Central memory CD8-positive, alpha-beta T cell (primary cell): Measurements from ENCODE around the gene PTK6.

Experiments
- ATAC-seq: fragments of 150-1000 bp; cut with Tn5 transposase; replicated peaks from 2 replicates; pipeline ENCODE4 v1.10.0; 2022; ENCODE audit warnings: mild to moderate bottlenecking, moderate FRiP score, moderate number of reproducible peaks; ENCODE audit not compliant: poor library complexity, severe bottlenecking; ENCODE audit errors: extremely low read depth
- DNase-seq, 2 donors: peaks; one replicate each; pipeline ENCODE4 v3.0.0; 2021; ENCODE audit warnings: low spot score in 2 of 2
- H3K27ac Mint-ChIP-seq: one replicate; pipeline ENCODE4 v1.8.0; 2022; ENCODE audit warnings: low read depth, mild to moderate bottlenecking, moderate library complexity, mixed read lengths
- H3K27me3 Mint-ChIP-seq: one replicate; pipeline ENCODE4 v1.8.0; 2022; ENCODE audit warnings: mixed read lengths
- H3K36me3 Mint-ChIP-seq: one replicate; pipeline ENCODE4 v1.8.0; 2022; ENCODE audit warnings: mild to moderate bottlenecking, moderate library complexity, mixed read lengths; ENCODE audit not compliant: insufficient read depth
- H3K4me1 Mint-ChIP-seq: one replicate; pipeline ENCODE4 v1.8.0; 2022; ENCODE audit warnings: mixed read lengths
- H3K4me3 Mint-ChIP-seq: one replicate; pipeline ENCODE4 v1.8.0; 2022; ENCODE audit warnings: mild to moderate bottlenecking, moderate library complexity, mixed read lengths
- H3K9me3 Mint-ChIP-seq: one replicate; pipeline ENCODE4 v1.8.0; 2022; ENCODE audit warnings: mixed read lengths

PTK6 gene

DNA sequence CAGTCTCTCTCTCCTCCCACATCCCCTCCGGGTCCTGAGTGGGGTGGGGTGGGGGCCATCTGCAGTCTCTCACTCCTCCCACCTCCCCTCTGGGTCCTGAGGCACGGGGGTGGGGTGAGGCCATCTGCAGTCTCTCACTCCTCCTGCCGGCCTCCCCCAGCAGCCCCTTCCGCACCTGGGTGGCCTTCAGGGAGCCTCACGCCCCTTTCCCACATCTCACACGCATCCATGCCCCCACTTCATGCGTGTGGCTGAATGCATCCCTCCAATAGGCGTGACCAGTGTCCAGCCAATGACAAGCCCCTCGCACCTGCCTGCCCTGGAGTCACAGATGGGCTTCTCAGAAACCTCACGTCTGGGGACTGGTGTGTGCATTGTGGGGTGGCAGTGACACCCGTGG is 11.4 kb upstream of the PTK6 start:
- ATAC-seq (no peak), DNase-seq (no peak)
- Mint-ChIP-seq H3K27ac (no peak overlapping the region), H3K36me3 (peaks cover 7% of the 10 kb centered on the region), H3K27me3 (peaks cover 22% of the 10 kb centered on the region), H3K4me1 (peaks cover 18% of the 10 kb centered on the region), H3K9me3 (no peaks in the 10 kb centered on the region), H3K4me3 (no peak overlapping the region)

DNA sequence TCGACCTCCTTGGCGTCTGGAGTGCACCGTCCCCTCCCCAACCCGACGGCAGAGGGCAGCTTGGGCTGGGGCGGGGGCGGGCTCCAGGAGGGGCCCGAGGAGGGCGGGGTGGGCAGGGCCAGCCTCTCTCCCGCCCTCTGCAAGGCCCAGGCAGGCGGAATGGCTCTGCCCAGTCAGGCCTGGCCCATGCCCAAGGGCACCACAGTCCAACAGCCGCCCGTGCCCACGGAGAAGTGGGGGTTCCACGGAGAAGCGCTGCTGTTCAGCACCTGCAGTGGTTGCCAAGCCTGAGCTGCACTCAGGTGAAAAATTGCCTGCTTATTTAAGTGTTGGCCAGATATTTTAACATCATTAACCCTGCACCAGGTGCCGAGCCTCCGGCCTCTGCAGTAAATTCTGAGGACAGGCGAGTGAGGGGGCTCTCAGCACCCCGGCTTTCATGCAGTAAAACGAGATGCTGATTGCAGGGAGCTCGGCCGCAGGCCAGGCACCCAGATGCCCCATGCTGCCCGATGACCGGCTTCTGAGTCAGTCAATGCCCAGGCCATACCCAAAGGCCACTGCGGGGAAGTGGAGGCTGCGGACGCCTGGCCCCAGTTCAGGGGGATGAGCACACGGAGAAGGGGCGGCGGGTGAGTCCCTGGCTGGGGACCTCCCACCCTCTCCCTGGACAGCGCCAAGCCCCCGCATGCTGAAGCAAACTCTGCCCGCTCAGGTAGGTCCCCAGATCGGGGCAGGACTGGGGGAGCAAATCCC is 10.7 kb upstream of the PTK6 start, which contains the start of gene SRMS:
Gene SRMS (minus strand): TSS at position 25 of the 756 bp plus-strand sequence. CDS start 286 bp downstream, outside the sequence.
- peaks cover 22% of the 10 kb centered on the region for H3K27me3 Mint-ChIP-seq
- no peak for DNase-seq
- H3K36me3 Mint-ChIP-seq, result peaks cover 3% of the 10 kb centered on the region
- no peaks in the 10 kb centered on the region for H3K9me3 Mint-ChIP-seq
- H3K27ac Mint-ChIP-seq, result no peak within 1 kb of the TSS
- peaks cover 15% of the 10 kb centered on the region for H3K4me1 Mint-ChIP-seq
- no peak for ATAC-seq
- no peak within 1 kb of the TSS for H3K4me3 Mint-ChIP-seq

DNA sequence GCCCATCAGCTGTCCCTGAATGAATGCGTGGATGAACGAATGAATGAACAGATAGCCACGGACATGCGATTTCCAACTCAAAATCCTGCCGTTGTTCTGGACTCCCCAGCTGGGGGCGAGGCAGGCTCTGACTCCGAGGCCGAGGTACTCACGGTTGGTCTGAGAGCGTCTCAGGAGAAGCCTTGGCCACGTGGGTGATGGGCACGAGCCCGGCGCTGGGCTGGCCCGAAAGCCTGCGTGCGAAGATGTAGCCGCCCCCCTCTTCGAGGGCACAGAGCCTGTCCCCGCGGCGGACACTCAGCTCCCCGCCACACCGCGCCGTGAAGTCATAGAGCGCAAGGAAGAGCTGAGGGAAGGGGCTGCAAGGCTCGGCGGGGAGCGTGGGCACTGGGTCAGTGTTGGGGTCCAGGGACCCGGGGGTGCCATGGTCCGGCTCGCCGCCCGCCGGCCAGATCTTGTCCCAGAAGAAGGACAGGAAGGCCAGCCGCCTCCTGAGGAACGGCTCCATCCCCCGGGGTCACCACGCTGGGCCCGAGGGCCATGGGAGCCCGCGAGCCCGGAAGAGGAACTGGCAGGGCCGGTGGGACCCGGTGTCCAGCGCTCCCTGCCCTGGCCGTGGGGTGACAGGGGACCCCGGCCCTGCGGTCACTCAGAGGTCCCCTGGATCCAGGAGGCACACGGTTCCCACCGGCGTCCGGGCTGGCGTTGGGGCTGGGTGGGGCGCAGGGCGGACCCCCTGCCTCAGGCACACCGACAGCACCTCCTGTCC is 10.0 kb upstream of the PTK6 start:
- no peak for ATAC-seq
- Mint-ChIP-seq H3K27me3 (peaks cover 22% of the 10 kb centered on the region), H3K4me3 (no peak overlapping the region)

GRCh38 chr20:63546256-63546955 is 9.2 kb upstream of the PTK6 start:
- no peak for ATAC-seq
- H3K4me3 Mint-ChIP-seq, result no peak overlapping the region
- H3K27ac Mint-ChIP-seq, result no peak overlapping the region
- no peaks in the 10 kb centered on the region for H3K9me3 Mint-ChIP-seq
- H3K36me3 Mint-ChIP-seq, result peaks cover 1% of the 10 kb centered on the region
- H3K4me1 Mint-ChIP-seq, result peaks cover 5% of the 10 kb centered on the region
- peaks cover 22% of the 10 kb centered on the region for H3K27me3 Mint-ChIP-seq
- no peak for DNase-seq

More for the DNA sequence above, 10.0 kb upstream of the PTK6 start:
- Mint-ChIP-seq H3K4me1 (peaks cover 8% of the 10 kb centered on the region), H3K9me3 (no peaks in the 10 kb centered on the region), H3K36me3 (no peaks in the 10 kb centered on the region), H3K27ac (no peak overlapping the region)
- no peak for DNase-seq

- H3K27ac Mint-ChIP-seq, result no peak overlapping the region
- no peak for DNase-seq
- ATAC-seq, result no peak
- H3K9me3 Mint-ChIP-seq, result no peaks in the 10 kb centered on the region
- H3K4me3 Mint-ChIP-seq, result no peak overlapping the region
- peaks cover 5% of the 10 kb centered on the region for H3K4me1 Mint-ChIP-seq
- H3K36me3 Mint-ChIP-seq, result peaks cover 1% of the 10 kb centered on the region
- H3K27me3 Mint-ChIP-seq, result peaks cover 22% of the 10 kb centered on the region
These were observed 8.6 kb upstream of the PTK6 start for GRCh38 chr20:63545814-63546213.

- ATAC-seq (no peak), DNase-seq (no peak)
- peaks cover 5% of the 10 kb centered on the region for H3K36me3 Mint-ChIP-seq
- no peak overlapping the region for H3K4me3 Mint-ChIP-seq
- H3K9me3 Mint-ChIP-seq, result no peaks in the 10 kb centered on the region
- H3K27ac Mint-ChIP-seq, result no peak overlapping the region
- H3K27me3 Mint-ChIP-seq, result peaks cover 17% of the 10 kb centered on the region
- H3K4me1 Mint-ChIP-seq, result peaks cover 5% of the 10 kb centered on the region
These were observed 7.9 kb upstream of the PTK6 start for GRCh38 chr20:63544958-63545516.

DNA sequence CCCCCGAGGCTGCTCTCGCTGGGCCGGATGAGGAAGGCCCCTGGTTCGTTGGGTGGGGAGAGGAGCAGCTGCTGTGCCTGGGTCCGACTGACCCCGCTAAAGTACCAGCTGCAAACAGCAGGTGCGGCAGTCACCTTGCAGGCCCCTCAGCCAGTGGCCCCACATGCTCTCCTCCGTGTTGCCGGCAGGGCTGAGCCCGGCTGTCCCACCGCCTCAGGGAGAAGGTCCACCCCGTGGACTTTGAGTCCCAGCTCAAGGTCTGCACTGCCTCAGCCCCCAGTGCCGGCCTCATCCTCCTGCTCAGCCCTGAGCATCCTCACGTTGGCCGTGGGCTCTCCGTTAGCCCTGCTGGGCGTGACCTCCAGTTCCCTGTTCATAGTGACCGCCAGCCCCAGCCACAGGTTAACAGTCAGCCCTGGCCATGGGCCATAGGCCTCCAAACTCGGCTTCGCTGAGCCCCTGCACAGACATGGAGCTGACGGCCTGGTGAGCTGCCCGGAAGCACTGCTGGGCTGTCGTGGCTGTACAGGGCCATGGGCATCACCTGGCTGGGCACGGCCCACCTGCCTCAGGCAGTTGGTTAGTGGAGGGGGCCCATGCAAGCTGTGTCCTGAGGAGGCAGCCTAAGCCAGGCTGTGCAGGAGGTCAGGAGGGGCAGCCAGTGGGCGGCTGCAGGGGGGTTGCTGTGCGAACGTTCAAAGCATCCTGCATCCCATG is 7.2 kb upstream of the PTK6 start:
- H3K4me1 Mint-ChIP-seq, result peaks cover 5% of the 10 kb centered on the region
- H3K27ac Mint-ChIP-seq, result no peak overlapping the region
- DNase-seq (no peak), ATAC-seq (no peak)
- H3K36me3 Mint-ChIP-seq, result peaks cover 5% of the 10 kb centered on the region
- H3K27me3 Mint-ChIP-seq, result peaks cover 10% of the 10 kb centered on the region
- no peaks in the 10 kb centered on the region for H3K9me3 Mint-ChIP-seq
- no peak overlapping the region for H3K4me3 Mint-ChIP-seq

DNA sequence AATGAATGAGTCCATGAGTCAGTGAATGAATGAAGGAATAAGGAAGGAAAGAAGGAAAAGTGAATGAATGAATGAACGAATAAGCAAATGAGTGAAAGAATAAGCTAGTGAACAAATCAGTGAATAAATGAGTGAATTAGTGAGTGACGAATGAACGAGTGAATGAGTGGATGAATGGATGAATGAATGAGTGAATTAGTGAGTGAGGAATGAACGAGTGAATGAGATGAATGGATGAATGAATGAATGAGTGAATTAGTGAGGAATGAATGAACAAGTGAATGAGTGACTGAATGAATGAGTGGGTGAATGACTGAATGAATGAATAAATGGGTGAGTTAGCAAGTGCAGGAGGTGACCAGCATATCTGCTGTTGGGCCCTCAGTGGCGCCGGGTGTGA is 6.6 kb upstream of the PTK6 start:
- H3K4me3 Mint-ChIP-seq, result no peak overlapping the region
- H3K36me3 Mint-ChIP-seq, result peaks cover 5% of the 10 kb centered on the region
- H3K4me1 Mint-ChIP-seq, result peaks cover 5% of the 10 kb centered on the region
- DNase-seq (no peak), ATAC-seq (no peak)
- no peaks in the 10 kb centered on the region for H3K9me3 Mint-ChIP-seq
- no peak overlapping the region for H3K27ac Mint-ChIP-seq
- peaks cover 4% of the 10 kb centered on the region for H3K27me3 Mint-ChIP-seq

DNA sequence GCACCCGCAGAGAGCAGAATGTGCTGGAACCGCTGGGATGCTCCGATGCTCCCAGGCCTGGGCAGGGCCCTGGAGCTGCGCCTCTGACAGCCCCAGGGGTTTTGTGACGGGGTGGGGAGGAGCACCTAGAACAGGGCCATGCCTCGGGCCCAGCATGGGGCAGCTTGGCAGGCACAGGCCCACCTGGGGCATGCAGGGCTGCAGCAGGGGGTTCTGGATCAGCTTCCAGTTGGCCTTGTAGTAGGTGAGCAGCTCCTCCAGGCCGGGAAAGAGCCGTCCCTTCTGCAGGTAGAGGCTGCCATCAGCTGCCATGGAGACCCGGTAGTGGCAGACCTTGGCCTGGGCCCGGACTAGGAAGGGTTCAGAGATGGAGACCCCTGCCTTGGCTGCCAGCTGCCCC is 6.0 kb upstream of the PTK6 start:
- H3K36me3 Mint-ChIP-seq, result peaks cover 5% of the 10 kb centered on the region
- H3K27ac Mint-ChIP-seq, result no peak overlapping the region
- no peak overlapping the region for H3K4me3 Mint-ChIP-seq
- no peak for ATAC-seq
- no peak for DNase-seq
- H3K4me1 Mint-ChIP-seq, result peaks cover 5% of the 10 kb centered on the region
- no peaks in the 10 kb centered on the region for H3K27me3 Mint-ChIP-seq
- no peaks in the 10 kb centered on the region for H3K9me3 Mint-ChIP-seq

DNA sequence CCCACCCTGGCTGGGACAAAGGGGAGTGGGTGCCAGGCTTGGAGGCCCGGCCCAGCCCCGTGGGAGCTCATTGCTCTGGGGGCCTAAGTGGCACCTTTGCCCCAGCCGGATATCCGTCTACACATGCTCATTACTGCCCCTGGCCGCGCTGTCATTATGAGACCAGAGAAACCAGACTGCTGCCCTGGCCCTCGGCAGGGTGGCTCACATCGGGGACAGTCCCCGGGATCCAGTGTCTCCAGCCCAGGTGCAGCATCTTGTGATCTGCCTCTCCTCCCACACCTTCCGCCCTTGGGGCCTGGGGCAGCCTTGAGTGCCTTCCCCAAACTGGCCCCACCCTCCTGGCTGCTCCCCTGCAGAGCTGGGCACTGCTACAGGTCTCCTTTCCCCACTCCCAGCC is 5.5 kb upstream of the PTK6 start:
- Mint-ChIP-seq H3K27me3 (no peaks in the 10 kb centered on the region), H3K36me3 (peaks cover 5% of the 10 kb centered on the region), H3K4me3 (no peak overlapping the region), H3K27ac (no peak overlapping the region), H3K4me1 (peaks cover 5% of the 10 kb centered on the region), H3K9me3 (no peaks in the 10 kb centered on the region)
- DNase-seq (no peak), ATAC-seq (no peak)

DNA sequence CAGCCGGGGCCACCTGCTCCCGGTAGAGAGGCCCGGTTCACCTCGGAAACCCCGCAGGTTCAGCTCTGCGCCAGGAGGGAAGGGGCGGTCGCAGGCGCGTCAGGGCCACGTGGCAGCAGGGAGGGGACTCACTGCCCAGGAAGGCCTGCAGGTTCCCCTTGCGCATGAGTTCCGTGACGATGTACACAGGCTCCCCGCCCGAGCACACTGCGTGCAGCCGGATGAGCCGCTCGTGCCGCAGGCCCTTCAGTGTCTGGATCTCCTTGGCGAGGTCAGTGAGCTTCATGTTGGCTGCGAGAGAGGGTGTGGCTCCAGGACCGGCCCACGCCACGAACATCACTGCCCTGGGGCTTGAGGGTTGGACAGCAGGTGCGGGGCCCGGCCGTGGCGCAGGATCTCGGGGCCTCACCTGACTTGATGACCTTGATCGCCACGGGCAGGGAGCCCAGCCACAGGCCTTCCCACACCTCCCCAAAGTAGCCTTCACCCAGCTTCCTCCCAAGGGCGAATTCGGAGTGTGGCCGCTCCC is 4.9 kb upstream of the PTK6 start:
- H3K27me3 Mint-ChIP-seq, result no peaks in the 10 kb centered on the region
- H3K9me3 Mint-ChIP-seq, result no peaks in the 10 kb centered on the region
- no peak overlapping the region for H3K4me3 Mint-ChIP-seq
- no peak overlapping the region for H3K27ac Mint-ChIP-seq
- H3K4me1 Mint-ChIP-seq, result peaks cover 5% of the 10 kb centered on the region
- H3K36me3 Mint-ChIP-seq, result peaks cover 5% of the 10 kb centered on the region
- DNase-seq (no peak), ATAC-seq (no peak)

- Mint-ChIP-seq H3K4me1 (peaks cover 5% of the 10 kb centered on the region), H3K27me3 (no peaks in the 10 kb centered on the region)
These were observed 4.2 kb upstream of the PTK6 start for GRCh38 chr20:63541371-63541770.

More at GRCh38 chr20:63541371-63541770, 4.2 kb upstream of the PTK6 start:
- no peak overlapping the region for H3K27ac Mint-ChIP-seq
- DNase-seq (no peak), ATAC-seq (no peak)
- no peak overlapping the region for H3K4me3 Mint-ChIP-seq
- H3K36me3 Mint-ChIP-seq, result peaks cover 7% of the 10 kb centered on the region
- H3K9me3 Mint-ChIP-seq, result no peaks in the 10 kb centered on the region
